HUES6 (cell line): ENCODE data around the gene UNK.

Experiments used
- H3K27ac ChIP-seq: 2 replicates; pipeline ENCODE4 v1.7.0; 2013; ENCODE audit warnings: low read depth, mild to moderate bottlenecking, low read length, inconsistent platforms
- H3K27me3 ChIP-seq: 2 replicates; pipeline ENCODE4 v1.6.1; 2013; ENCODE audit warnings: low read length; ENCODE audit not compliant: control insufficient read depth, insufficient read depth
- H3K36me3 ChIP-seq: 2 replicates; pipeline ENCODE4 v1.6.1; 2013; ENCODE audit warnings: low read length; ENCODE audit not compliant: control insufficient read depth, insufficient read depth
- H3K4me1 ChIP-seq: 2 replicates; pipeline ENCODE4 v1.6.1; 2013; ENCODE audit warnings: low read length; ENCODE audit not compliant: control insufficient read depth, insufficient read depth
- H3K4me3 ChIP-seq: 2 replicates; pipeline ENCODE4 v1.5.1; 2013; ENCODE audit warnings: low read depth, low read length
- H3K9ac ChIP-seq: one replicate; pipeline ENCODE4 v1.6.1; 2013; ENCODE audit warnings: mild to moderate bottlenecking, low read length
- H3K9me3 ChIP-seq: 2 replicates; pipeline ENCODE4 v1.6.1; 2013; ENCODE audit warnings: low read depth, low read length; ENCODE audit not compliant: control insufficient read depth, insufficient read depth

UNK gene

DNA sequence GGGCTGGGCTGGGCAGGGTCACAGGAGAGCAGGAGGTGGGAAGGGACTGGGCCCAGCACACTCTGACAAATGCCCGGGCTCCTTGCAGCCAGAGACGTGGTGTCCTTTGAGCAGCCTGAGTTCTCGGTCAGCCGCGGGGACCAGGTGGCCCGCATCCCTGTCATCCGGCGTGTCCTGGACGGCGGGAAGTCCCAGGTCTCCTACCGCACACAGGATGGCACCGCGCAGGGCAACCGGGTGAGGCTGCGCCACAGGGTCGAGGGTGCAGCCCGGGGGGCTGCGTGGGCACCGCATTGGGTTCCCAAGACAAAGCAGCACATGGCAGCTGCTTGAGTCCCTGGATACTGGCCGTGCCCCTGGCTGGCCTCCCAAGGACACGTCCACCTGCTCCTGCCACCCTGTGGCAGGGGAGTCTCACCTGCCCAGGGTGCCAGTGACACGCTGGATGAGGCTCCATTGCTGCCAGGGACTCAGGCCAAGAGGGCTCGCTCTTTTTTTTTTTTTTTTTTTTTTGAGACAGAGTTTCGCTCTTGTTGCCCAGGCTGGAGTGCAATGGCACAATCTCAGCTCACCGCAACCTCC is 40.9 kb upstream of the UNK start:
- H3K27ac ChIP-seq = no peak overlapping the region
- no peak overlapping the region for H3K4me3 ChIP-seq
- H3K36me3 ChIP-seq = no peaks in the 10 kb centered on the region
- no peaks in the 10 kb centered on the region for H3K4me1 ChIP-seq
- no peak overlapping the region for H3K9ac ChIP-seq
- no peaks in the 10 kb centered on the region for H3K27me3 ChIP-seq
- no peaks in the 10 kb centered on the region for H3K9me3 ChIP-seq

DNA sequence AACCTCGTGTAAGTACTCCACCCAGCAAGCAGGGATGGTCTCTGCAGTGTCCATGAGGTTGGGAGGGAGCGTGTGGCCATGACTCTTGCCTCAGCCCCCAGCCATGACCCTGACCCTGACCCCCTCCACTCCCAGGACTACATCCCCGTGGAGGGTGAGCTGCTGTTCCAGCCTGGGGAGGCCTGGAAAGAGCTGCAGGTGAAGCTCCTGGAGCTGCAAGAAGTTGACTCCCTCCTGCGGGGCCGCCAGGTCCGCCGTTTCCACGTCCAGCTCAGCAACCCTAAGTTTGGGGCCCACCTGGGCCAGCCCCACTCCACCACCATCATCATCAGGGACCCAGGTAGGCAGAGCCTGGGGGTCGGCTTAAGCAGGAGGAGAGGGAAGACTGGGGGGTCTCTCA is 35.9 kb upstream of the UNK start:
- H3K27me3 ChIP-seq = no peaks in the 10 kb centered on the region

GRCh38 chr17:75749545-75750389 is 34.8 kb upstream of the UNK start:
- H3K36me3 ChIP-seq = no peaks in the 10 kb centered on the region
- no peaks in the 10 kb centered on the region for H3K9me3 ChIP-seq
- no peak overlapping the region for H3K4me3 ChIP-seq
- peaks cover 8% of the 10 kb centered on the region for H3K4me1 ChIP-seq
- no peak overlapping the region for H3K27ac ChIP-seq
- H3K9ac ChIP-seq = no peak overlapping the region
- H3K27me3 ChIP-seq = no peaks in the 10 kb centered on the region

More for the DNA sequence above, 35.9 kb upstream of the UNK start:
- no peak overlapping the region for H3K4me3 ChIP-seq
- H3K36me3 ChIP-seq = no peaks in the 10 kb centered on the region
- no peak overlapping the region for H3K27ac ChIP-seq
- H3K4me1 ChIP-seq = 0 out of 2 replicates have a peak, but pooled peaks cover 3% of the 10 kb centered on the region
- H3K9me3 ChIP-seq = no peaks in the 10 kb centered on the region
- H3K9ac ChIP-seq = no peak overlapping the region

GRCh38 chr17:75750661-75751423 is 33.8 kb upstream of the UNK start:
- Histone ChIP-seq H3K9me3 (no peaks in the 10 kb centered on the region), H3K9ac (no peak overlapping the region), H3K4me3 (no peak overlapping the region), H3K4me1 (peaks cover 8% of the 10 kb centered on the region), H3K27me3 (no peaks in the 10 kb centered on the region), H3K27ac (no peak overlapping the region), H3K36me3 (no peaks in the 10 kb centered on the region)

DNA sequence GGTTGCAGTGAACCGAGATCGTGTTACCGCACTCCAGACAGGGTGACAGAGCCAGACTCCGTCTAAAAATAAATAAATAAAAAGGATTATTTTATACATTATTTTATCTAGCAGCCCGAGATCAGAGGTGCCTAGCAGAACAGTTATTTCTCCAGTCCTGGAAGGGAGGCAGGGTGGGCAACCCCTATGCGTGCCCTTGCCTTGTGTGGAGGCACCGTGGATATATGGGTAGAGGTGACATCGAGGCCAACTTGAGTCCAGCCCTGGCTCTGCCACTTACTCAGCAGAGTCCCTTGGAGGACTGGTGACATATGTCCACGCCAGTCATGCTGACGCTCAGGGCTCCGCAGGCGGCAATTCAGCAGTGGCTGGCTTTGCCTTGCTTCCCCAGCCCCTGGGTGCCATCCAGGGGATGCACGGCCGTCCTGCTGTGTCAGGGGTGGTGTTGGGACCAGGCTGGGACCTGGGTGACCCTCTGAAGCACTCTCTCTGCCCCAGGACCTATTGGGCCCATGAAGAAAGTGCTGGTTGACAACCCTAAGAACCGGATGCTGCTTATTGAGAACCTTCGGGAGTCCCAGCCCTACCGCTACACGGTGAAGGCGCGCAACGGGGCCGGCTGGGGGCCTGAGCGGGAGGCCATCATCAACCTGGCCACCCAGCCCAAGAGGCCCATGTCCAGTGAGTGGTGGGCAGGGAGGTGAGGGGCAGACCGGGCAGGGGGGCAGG is 32.8 kb upstream of the UNK start:
- Histone ChIP-seq H3K9ac (no peak overlapping the region), H3K27me3 (no peaks in the 10 kb centered on the region), H3K36me3 (no peaks in the 10 kb centered on the region), H3K9me3 (no peaks in the 10 kb centered on the region), H3K4me3 (no peak overlapping the region), H3K27ac (no peak overlapping the region), H3K4me1 (peaks cover 8% of the 10 kb centered on the region)

GRCh38 chr17:75752405-75752709 is 32.2 kb upstream of the UNK start:
- no peaks in the 10 kb centered on the region for H3K36me3 ChIP-seq
- no peaks in the 10 kb centered on the region for H3K27me3 ChIP-seq
- peaks cover 8% of the 10 kb centered on the region for H3K4me1 ChIP-seq
- no peak overlapping the region for H3K4me3 ChIP-seq
- H3K9ac ChIP-seq = no peak overlapping the region
- H3K27ac ChIP-seq = no peak overlapping the region
- no peaks in the 10 kb centered on the region for H3K9me3 ChIP-seq

- no peaks in the 10 kb centered on the region for H3K27me3 ChIP-seq
- peak overlapping the region; percentile 40 for H3K4me3 ChIP-seq
- no peaks in the 10 kb centered on the region for H3K9me3 ChIP-seq
- no peaks in the 10 kb centered on the region; the same call in 1 of the 2 replicates for H3K36me3 ChIP-seq
- H3K4me1 ChIP-seq = peaks cover 8% of the 10 kb centered on the region
- no peak overlapping the region for H3K27ac ChIP-seq
- H3K9ac ChIP-seq = no peak overlapping the region
Measured at GRCh38 chr17:75752802-75753513, 31.6 kb upstream of the UNK start.

DNA sequence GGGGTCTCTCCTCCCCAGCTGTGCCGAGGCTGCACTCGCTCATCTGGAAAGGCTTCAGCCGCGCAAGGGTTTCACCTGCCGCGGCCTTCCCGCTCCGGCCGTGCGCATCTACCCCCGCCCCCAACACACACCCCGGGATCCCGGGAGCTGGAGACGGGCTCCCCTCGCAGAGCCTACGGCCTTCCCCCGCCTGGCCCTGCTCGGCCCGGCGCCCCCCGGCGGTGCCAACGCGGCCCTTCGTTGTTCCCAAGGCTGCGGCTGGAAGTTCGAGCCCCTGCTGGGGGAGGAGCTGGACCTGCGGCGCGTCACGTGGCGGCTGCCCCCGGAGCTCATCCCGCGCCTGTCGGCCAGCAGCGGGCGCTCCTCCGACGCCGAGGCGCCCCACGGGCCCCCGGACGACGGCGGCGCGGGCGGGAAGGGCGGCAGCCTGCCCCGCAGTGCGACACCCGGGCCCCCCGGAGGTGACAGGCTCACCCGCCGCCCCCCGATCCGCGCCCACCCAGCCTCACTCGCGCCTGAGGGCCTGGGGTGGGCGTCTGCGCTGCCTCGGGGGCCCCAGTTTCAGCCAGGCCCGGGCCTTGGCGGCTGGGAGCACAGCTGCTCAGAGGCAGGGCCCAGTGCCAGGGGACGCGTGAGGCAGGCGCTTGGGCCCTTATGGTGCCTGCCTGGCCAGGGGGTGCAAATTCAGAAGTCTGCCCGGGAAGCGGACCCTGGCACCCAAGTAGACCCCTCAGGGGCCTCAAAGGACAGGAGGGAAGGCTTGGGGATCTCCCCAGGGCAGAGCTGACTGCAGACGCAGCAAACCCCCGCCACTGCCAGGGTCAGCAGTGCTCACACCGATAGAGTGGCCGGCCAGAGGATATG is 30.9 kb upstream of the UNK start:
- Histone ChIP-seq H3K9ac (no peak overlapping the region), H3K27ac (no peak overlapping the region), H3K9me3 (no peaks in the 10 kb centered on the region), H3K4me1 (peaks cover 12% of the 10 kb centered on the region), H3K36me3 (no peaks in the 10 kb centered on the region; the same call in 1 of the 2 replicates), H3K27me3 (no peaks in the 10 kb centered on the region), H3K4me3 (peak overlapping the region; percentile 40)

- H3K4me3 ChIP-seq = no peak overlapping the region; the same call in 1 of the 2 replicates
- H3K4me1 ChIP-seq = peaks cover 12% of the 10 kb centered on the region
- H3K27ac ChIP-seq = no peak overlapping the region
- no peak overlapping the region for H3K9ac ChIP-seq
- no peaks in the 10 kb centered on the region for H3K27me3 ChIP-seq
- no peaks in the 10 kb centered on the region for H3K9me3 ChIP-seq
- H3K36me3 ChIP-seq = no peaks in the 10 kb centered on the region; the same call in 1 of the 2 replicates
Measured at GRCh38 chr17:75754378-75755204, 30.0 kb upstream of the UNK start.
